HCT116 (cell line): ENCODE data around the gene OR52I2. TPM values are rescaled to one million over a fixed set of nuclear protein-coding genes. Genes with fewer than 3 reads are reported as not detected.

Experiments
- ATAC-seq: fragments of 200-7000 bp; cut with Tn5 transposase; 2 replicates; pipeline ENCODE4 v1.9.1; 2020; ENCODE audit warnings: mild to moderate bottlenecking, moderate library complexity
- BruUV-seq: library from RNA; stranded (reverse); fragments of 400-500 nt; replicated peaks from 2 replicates; lab custom pipeline; 2021; lab: Mats Ljungman, UMichigan
- CTCF ChIA-PET: fragments of 300-600 bp; sonication (Branson Sonifier 250); formaldehyde crosslinking; loops from one replicate; lab custom pipeline; 2021; ENCODE audit warnings: antibody characterized with exemption; lab: Charles Lee
- POLR2A ChIA-PET: fragments of 300-600, 350-600 bp; sonication (Branson Sonifier 250); formaldehyde crosslinking; loops from one replicate; lab custom pipeline; 2021; ENCODE audit warnings: antibody characterized with exemption; lab: Charles Lee
- RAD21 ChIA-PET, 2 experiments: fragments of 300-600 bp; sonication (Branson Sonifier 250); formaldehyde crosslinking; loops; one replicate each; lab custom pipeline; 2023; ENCODE audit warnings: low total read pairs in 2 of 2; ENCODE audit not compliant: uncharacterized antibody in 2 of 2, unreplicated experiment in 2 of 2, low non-redundant PET in 1 of 2; lab: Charles Lee
- DNase-seq: peaks from one replicate; pipeline ENCODE4 v3.0.0-alpha.2; 2010; ENCODE audit warnings: low read depth, low spot score
- H2AFZ ChIP-seq: fragments of 200-600 bp; shearing (Covaris generic), sonication (generic); 2 replicates; pipeline ENCODE4 v1.6.1; 2017; ENCODE audit warnings: low read depth, mixed run types, mixed read lengths, antibody characterized with exemption, low read length; ENCODE audit not compliant: poor library complexity, severe bottlenecking
- H3K27ac ChIP-seq: 2 replicates; pipeline ENCODE4 v1.5.1; 2012; ENCODE audit warnings: low read depth, low read length
- H3K27me3 ChIP-seq: fragments of 200-600 bp; sonication (generic); 2 replicates; pipeline ENCODE4 v1.6.1; 2016; ENCODE audit warnings: mixed run types, low read length, mixed read lengths; ENCODE audit not compliant: insufficient read depth
- H3K36me3 ChIP-seq, 2 experiments: fragments of 200-500 bp in 1 of 2; fragments of 200-600 bp in 1 of 2; sonication (Bioruptor generic) in 1 of 2; sonication (generic) in 1 of 2; 2 replicates each; pipeline versions ENCODE4 v1.5.1 to v1.6.1; 2014 to 2016; ENCODE audit warnings: low read length in 2 of 2, inconsistent platforms in 1 of 2, mixed read lengths in 1 of 2, mixed run types in 1 of 2; ENCODE audit not compliant: insufficient read depth in 2 of 2, control insufficient read depth in 1 of 2
- H3K4me1 ChIP-seq, 2 experiments: fragments of 200-600 bp in 1 of 2; sonication (generic) in 1 of 2; 2 replicates each; pipeline versions ENCODE4 v1.5.1 to v1.6.1; 2012 to 2017; ENCODE audit warnings: low read length in 2 of 2, inconsistent platforms in 1 of 2, mild to moderate bottlenecking in 1 of 2, mixed read lengths in 1 of 2, mixed run types in 1 of 2, moderate library complexity in 1 of 2; ENCODE audit not compliant: insufficient read depth in 2 of 2, control insufficient read depth in 1 of 2
- H3K4me2 ChIP-seq: fragments of 200-600 bp; sonication (generic); 2 replicates; pipeline ENCODE4 v1.6.1; 2017; ENCODE audit warnings: mixed run types, low read length, mixed read lengths
- H3K4me3 ChIP-seq, 2 experiments: fragments of 200-600 bp in 1 of 2; sonication (generic) in 1 of 2; replicated peaks in 1 of 2; 2 replicates each; pipeline ENCODE4 v1.5.1; 2011 to 2016; ENCODE audit warnings: low read length in 2 of 2, control low read depth in 1 of 2, low read depth in 1 of 2, mild to moderate bottlenecking in 1 of 2, mixed read lengths in 1 of 2, mixed run types in 1 of 2
- H3K79me2 ChIP-seq: fragments of 200-600 bp; sonication (generic); 2 replicates; pipeline ENCODE4 v1.6.1; 2017; ENCODE audit warnings: mild to moderate bottlenecking, mixed run types, low read length, moderate library complexity, mixed read lengths; ENCODE audit not compliant: insufficient read depth
- H3K9ac ChIP-seq: fragments of 200-600 bp; sonication (generic); 2 replicates; pipeline ENCODE4 v1.6.1; 2016; ENCODE audit warnings: low read length, mixed read lengths
- H3K9me2 ChIP-seq: fragments of 200-600 bp; sonication (generic), shearing (Covaris generic); 2 replicates; pipeline ENCODE4 v1.6.1; 2017; ENCODE audit warnings: mixed run types, mild to moderate bottlenecking, moderate library complexity; ENCODE audit not compliant: insufficient read depth
- H3K9me3 ChIP-seq, 2 experiments: fragments of 200-500 bp in 1 of 2; fragments of 200-600 bp in 1 of 2; sonication (Bioruptor generic) in 1 of 2; sonication (generic) in 1 of 2; 2 replicates each; pipeline ENCODE4 v1.6.1; 2014 to 2017; ENCODE audit warnings: low read length in 2 of 2, mixed read lengths in 2 of 2, inconsistent platforms in 1 of 2, low read depth in 1 of 2, mild to moderate bottlenecking in 1 of 2, mixed run types in 1 of 2, moderate library complexity in 1 of 2; ENCODE audit not compliant: control insufficient read depth in 1 of 2, insufficient read depth in 1 of 2
- H4K20me1 ChIP-seq: fragments of 200-600 bp; sonication (generic), shearing (Covaris generic); 2 replicates; pipeline ENCODE4 v1.6.1; 2017; ENCODE audit warnings: mixed run types, mild to moderate bottlenecking, moderate library complexity; ENCODE audit not compliant: insufficient read depth
- CBX3 ChIP-seq: IDR thresholded peaks from 2 replicates; pipeline ENCODE4 v1.6.1; 2012; ENCODE audit warnings: low read depth
- CEBPB ChIP-seq: IDR thresholded peaks from 2 replicates; pipeline ENCODE4 v1.6.1; 2012; ENCODE audit warnings: low read depth
- EZH2phosphoT487 ChIP-seq: fragments of 200-600 bp; IDR thresholded peaks from 2 replicates; pipeline ENCODE4 v1.6.1; 2018; ENCODE audit warnings: antibody characterized with exemption, borderline replicate concordance
- FOSL1 ChIP-seq: IDR thresholded peaks from 2 replicates; pipeline ENCODE4 v1.6.1; 2012; ENCODE audit warnings: low read depth
- POLR2AphosphoS5 ChIP-seq: IDR thresholded peaks from 2 replicates; pipeline ENCODE4 v1.6.1; 2011; ENCODE audit warnings: mild to moderate bottlenecking, low read depth, low read length, moderate library complexity
- RAD21 ChIP-seq: IDR thresholded peaks from 2 replicates; pipeline ENCODE4 v1.6.1; 2012; ENCODE audit warnings: low read depth, mild to moderate bottlenecking
- SIN3A ChIP-seq: IDR thresholded peaks from 2 replicates; pipeline ENCODE4 v1.6.1; 2012; ENCODE audit warnings: low read depth
- SRF ChIP-seq: IDR thresholded peaks from 2 replicates; pipeline ENCODE4 v1.6.1; 2012; ENCODE audit warnings: low read depth
- TCF7L2 ChIP-seq: IDR thresholded peaks from 2 replicates; pipeline ENCODE4 v1.7.0; 2011; ENCODE audit warnings: borderline replicate concordance, inconsistent platforms; ENCODE audit not compliant: insufficient read depth, insufficient read length; ENCODE audit errors: extremely low read depth
- YY1 ChIP-seq: IDR thresholded peaks from 2 replicates; pipeline ENCODE4 v1.6.1; 2011; ENCODE audit warnings: low read length, low read depth, moderate library complexity, mild to moderate bottlenecking; ENCODE audit not compliant: insufficient replicate concordance; ENCODE audit errors: extremely low read depth
- ZFX ChIP-seq: fragments of 450-650 bp; IDR thresholded peaks from 2 replicates; pipeline ENCODE4 v1.6.1; 2017
- ZNF274 ChIP-seq: fragments of 200-500 bp; sonication (Bioruptor generic); IDR thresholded peaks from 2 replicates; pipeline ENCODE4 v1.6.1; 2014; ENCODE audit warnings: mild to moderate bottlenecking, low read depth, low read length, inconsistent platforms
- intact Hi-C: fragments of 100-400 bp; cut with micrococcal nuclease; formaldehyde crosslinking; loops from 2 replicates; pipeline ENCODE4 v1.10.0; 2022
- total RNA-seq: library from RNA; stranded (reverse); gene quantifications from one replicate; pipeline ENCODE4 v1.2.1, GENCODE V29; 2021; ENCODE audit not compliant: unreplicated experiment
- TF ChIP-seq, protein P1 (sequence below): IDR thresholded peaks from 2 replicates; pipeline ENCODE4 v1.6.1; 2011; ENCODE audit warnings: mild to moderate bottlenecking, low read length, moderate library complexity; ENCODE audit not compliant: insufficient replicate concordance; ENCODE audit errors: extremely low read depth

OR52I2 gene
- total RNA-seq, 1 experiment from 2014 or later: not detected

DNA sequence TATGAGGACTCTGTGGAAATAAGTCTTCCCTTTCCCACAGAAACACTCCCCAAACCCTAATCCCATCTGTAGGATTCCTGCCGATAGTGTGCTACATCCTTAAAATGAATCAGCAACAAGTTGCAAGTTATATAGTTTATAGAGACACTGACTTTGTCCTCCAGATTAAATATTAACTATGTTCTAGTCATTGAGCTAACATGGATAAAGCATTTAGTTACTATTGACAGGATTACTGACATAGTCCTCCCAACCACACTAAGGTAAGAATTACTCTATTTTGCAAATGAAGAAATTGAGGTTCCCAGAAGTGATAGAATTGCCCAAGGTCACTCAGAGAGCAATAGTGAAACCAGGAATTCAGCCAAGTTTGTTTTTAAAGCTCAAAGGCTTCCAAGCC lies 34.7 kb upstream of the OR52I2 start:
- intact Hi-C loops: no loop called here
- no peak overlapping the region for H3K27ac ChIP-seq
- H3K27me3 ChIP-seq: peaks cover 11% of the 10 kb centered on the region; the same call in 1 of the 2 replicates
- no peak overlapping the region for H2AFZ ChIP-seq
- CTCF ChIA-PET: no interaction called here
- DNase-seq (no peak), ATAC-seq (no peak)
- TF ChIP-seq EZH2phosphoT487 (no peak), SRF (no peak), ZFX (no peak), TCF7L2 (no peak), ZNF274 (no peak), FOSL1 (no peak), POLR2AphosphoS5 (no peak), RAD21 (no peak), CBX3 (no peak), CEBPB (no peak)
- no peak overlapping the region for H3K9ac ChIP-seq
- RAD21 ChIA-PET: no interaction called here
- BruUV-seq: no TSS peak
- H3K79me2 ChIP-seq: no peaks in the 10 kb centered on the region
- H3K4me1 ChIP-seq: peaks cover 0 to 6% of the 10 kb centered on the region in 2 experiments; a peak in 1 of 4 replicates
- no peak overlapping the region for H3K4me3 ChIP-seq
- no peak overlapping the region for H3K4me2 ChIP-seq
- H3K9me3 ChIP-seq: no peaks in the 10 kb centered on the region
- H4K20me1 ChIP-seq: no peaks in the 10 kb centered on the region
- H3K36me3 ChIP-seq: no peaks in the 10 kb centered on the region
- POLR2A ChIA-PET: no interaction called here
- no peaks in the 10 kb centered on the region for H3K9me2 ChIP-seq

DNA sequence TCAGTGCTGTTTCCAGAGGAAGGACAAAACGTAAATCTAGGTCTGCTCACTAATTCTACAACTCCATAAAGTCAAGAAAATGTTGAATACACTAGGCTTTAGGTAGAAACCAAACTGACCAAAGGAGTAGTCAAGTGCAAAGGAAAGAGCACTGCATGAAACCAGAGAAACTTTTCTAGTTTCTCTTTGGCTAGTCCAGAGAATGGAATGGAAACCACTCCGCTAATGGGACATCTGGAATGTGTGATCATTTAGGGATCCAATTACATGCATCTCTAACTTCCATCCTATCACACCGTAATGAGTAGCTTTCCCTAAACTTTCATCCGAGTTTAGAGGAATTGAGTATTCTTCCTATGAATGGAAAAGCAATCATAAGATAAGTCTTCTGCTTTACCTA lies 34.1 kb upstream of the OR52I2 start:
- Histone ChIP-seq H3K4me3 (no peak overlapping the region), H3K36me3 (no peaks in the 10 kb centered on the region), H3K79me2 (no peaks in the 10 kb centered on the region), H3K9ac (no peak overlapping the region), H3K9me2 (no peaks in the 10 kb centered on the region), H3K4me2 (no peak overlapping the region)
- CTCF ChIA-PET: no interaction called here
- no peak for ATAC-seq
- DNase-seq: no peak
- TF ChIP-seq YY1 (no peak), SIN3A (no peak), ZNF274 (no peak), CEBPB (no peak)
- TF ChIP-seq, protein P1, sequence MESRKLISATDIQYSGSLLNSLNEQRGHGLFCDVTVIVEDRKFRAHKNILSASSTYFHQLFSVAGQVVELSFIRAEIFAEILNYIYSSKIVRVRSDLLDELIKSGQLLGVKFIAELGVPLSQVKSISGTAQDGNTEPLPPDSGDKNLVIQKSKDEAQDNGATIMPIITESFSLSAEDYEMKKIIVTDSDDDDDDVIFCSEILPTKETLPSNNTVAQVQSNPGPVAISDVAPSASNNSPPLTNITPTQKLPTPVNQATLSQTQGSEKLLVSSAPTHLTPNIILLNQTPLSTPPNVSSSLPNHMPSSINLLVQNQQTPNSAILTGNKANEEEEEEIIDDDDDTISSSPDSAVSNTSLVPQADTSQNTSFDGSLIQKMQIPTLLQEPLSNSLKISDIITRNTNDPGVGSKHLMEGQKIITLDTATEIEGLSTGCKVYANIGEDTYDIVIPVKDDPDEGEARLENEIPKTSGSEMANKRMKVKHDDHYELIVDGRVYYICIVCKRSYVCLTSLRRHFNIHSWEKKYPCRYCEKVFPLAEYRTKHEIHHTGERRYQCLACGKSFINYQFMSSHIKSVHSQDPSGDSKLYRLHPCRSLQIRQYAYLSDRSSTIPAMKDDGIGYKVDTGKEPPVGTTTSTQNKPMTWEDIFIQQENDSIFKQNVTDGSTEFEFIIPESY: no peak
- TF ChIP-seq, all 23 proteins: peak for 0
- intact Hi-C loops: no loop called here
- no TSS peak for BruUV-seq
- Histone ChIP-seq H3K27me3 (peaks cover 16% of the 10 kb centered on the region), H3K4me1 (peaks cover 0 to 6% of the 10 kb centered on the region in 2 experiments; a peak in 1 of 4 replicates), H3K27ac (no peak overlapping the region), H3K9me3 (no peaks in the 10 kb centered on the region), H2AFZ (no peak overlapping the region), H4K20me1 (no peaks in the 10 kb centered on the region)
- ChIA-PET RAD21 (no interaction called here), POLR2A (no interaction called here)
